ENCODE measurements around the gene LRRC3B.

- TF ChIP-seq CTCF (conservative IDR thresholded peaks at IDR 0.05; ENCODE audit: low read length) (no peak), EZH2phosphoT487 (IDR thresholded peaks at IDR 0.05; ENCODE audit: borderline replicate concordance, low read depth, low read length) (no peak)
These were observed 61.3 kb downstream of the LRRC3B start for GRCh38 chr3:26683902-26684301.

Data from OCI-LY7 (cell line).